HepG2 (cell line): ENCODE data around the gene PHACTR1. TPM values are rescaled to one million over a fixed set of nuclear protein-coding genes. Genes with fewer than 3 reads are reported as not detected.

ENCODE experiments used
- DPF2 ChIP-seq: sonication (generic); formaldehyde crosslinking; IDR thresholded peaks from 2 replicates; pipeline ENCODE4 v1.4.0; 2020; ENCODE audit warnings: mild to moderate bottlenecking, low read depth, missing genetic modification reagents, borderline replicate concordance
- ETS1 ChIP-seq: sonication (generic); formaldehyde crosslinking; IDR thresholded peaks from 2 replicates; pipeline ENCODE4 v1.4.0; 2020; ENCODE audit warnings: missing genetic modification reagents
- HNF4G ChIP-seq, 2 experiments: sonication (generic) in 1 of 2; formaldehyde crosslinking in 1 of 2; IDR thresholded peaks; 2 replicates each; pipeline versions ENCODE4 v1.4.0 to v1.6.1; 2011 to 2020; ENCODE audit warnings: borderline replicate concordance in 2 of 2, low read depth in 2 of 2, mild to moderate bottlenecking in 2 of 2, low read length in 1 of 2, missing genetic modification reagents in 1 of 2, moderate library complexity in 1 of 2
- HNRNPLL ChIP-seq: fragments of 200-400 bp; formaldehyde crosslinking; IDR thresholded peaks from 2 replicates; pipeline ENCODE4 v1.6.1; 2017; ENCODE audit warnings: mild to moderate bottlenecking, low read depth, low read length; ENCODE audit not compliant: poor library complexity, severe bottlenecking
- KDM4B ChIP-seq: sonication (generic); formaldehyde crosslinking; IDR thresholded peaks from 2 replicates; pipeline ENCODE4 v1.4.0; 2020; ENCODE audit warnings: missing genetic modification reagents
- KMT2B ChIP-seq: IDR thresholded peaks from 2 replicates; pipeline ENCODE4 v1.6.1; 2016; ENCODE audit warnings: missing genetic modification reagents, missing compliant biosample characterization
- MAFF ChIP-seq: IDR thresholded peaks from 2 replicates; pipeline ENCODE4 v1.6.1; 2011; ENCODE audit warnings: low read depth, low read length, improper control_type of control experiment
- MED13 ChIP-seq: sonication (generic); formaldehyde crosslinking; IDR thresholded peaks from 2 replicates; pipeline ENCODE4 v1.5.0; 2020; ENCODE audit warnings: missing genetic modification reagents
- MYNN ChIP-seq: sonication (generic); formaldehyde crosslinking; IDR thresholded peaks from 2 replicates; pipeline ENCODE4 v1.4.0; 2020; ENCODE audit warnings: mild to moderate bottlenecking, low read depth, missing genetic modification reagents
- SALL1 ChIP-seq: sonication (generic); formaldehyde crosslinking; IDR thresholded peaks from 2 replicates; pipeline ENCODE4 v1.8.0; 2022; ENCODE audit warnings: mild to moderate bottlenecking, missing genetic modification reagents
- SRSF9 ChIP-seq: fragments of 200-400 bp; formaldehyde crosslinking; IDR thresholded peaks from 2 replicates; pipeline ENCODE4 v1.6.1; 2018; ENCODE audit warnings: borderline replicate concordance, mild to moderate bottlenecking, low read depth, low read length; ENCODE audit not compliant: insufficient read depth, poor library complexity, severe bottlenecking
- TRAFD1 ChIP-seq: sonication (generic); formaldehyde crosslinking; IDR thresholded peaks from 2 replicates; pipeline ENCODE4 v1.5.1; 2020; ENCODE audit warnings: missing genetic modification reagents, mild to moderate bottlenecking, borderline replicate concordance
- ZFP1 ChIP-seq: IDR thresholded peaks from 2 replicates; pipeline ENCODE4 v1.6.1; 2016
- ZFP36L2 ChIP-seq: sonication (generic); formaldehyde crosslinking; IDR thresholded peaks from 2 replicates; pipeline ENCODE4 v1.4.0; 2020; ENCODE audit warnings: missing genetic modification reagents
- ZNF354B ChIP-seq: sonication (generic); formaldehyde crosslinking; IDR thresholded peaks from 2 replicates; pipeline ENCODE4 v1.8.0; 2022; ENCODE audit warnings: mild to moderate bottlenecking, missing genetic modification reagents
- ZNF710 ChIP-seq: sonication (generic); formaldehyde crosslinking; IDR thresholded peaks from 2 replicates; pipeline ENCODE4 v1.5.0; 2020; ENCODE audit warnings: mild to moderate bottlenecking, missing genetic modification reagents, borderline replicate concordance
- ZNF766 ChIP-seq: sonication (generic); formaldehyde crosslinking; IDR thresholded peaks from 2 replicates; pipeline ENCODE4 v1.5.0; 2020; ENCODE audit warnings: missing genetic modification reagents, borderline replicate concordance
- polyA plus RNA-seq, 8 experiments: library from polyadenylated mRNA; depleted of rRNA in 3 of 8; stranded (reverse) in 7 of 8; unstranded in 1 of 8; fragments of >200 nt; fragmentation: Illumina TruSeq in 4 of 8; extraction: Trizol in 4 of 8; gene quantifications; 2 replicates each; pipeline versions ENCODE4 v1.2.1 to v1.2.3, GENCODE V29; 2011 to 2016; ENCODE audit warnings: low read depth in 4 of 8, missing spikeins in 1 of 8, mixed read lengths in 1 of 8; ENCODE audit not compliant: insufficient read depth in 1 of 8
- total RNA-seq, 5 experiments: library from RNA; depleted of rRNA; stranded (reverse); fragments of >200 nt; fragmentation: Illumina TruSeq; extraction: Trizol; gene quantifications; 2 replicates each; pipeline ENCODE4 v1.2.3, GENCODE V29; 2016; ENCODE audit warnings: low read depth in 1 of 5
- TF ChIP-seq, protein P1 (sequence below): sonication (generic); formaldehyde crosslinking; IDR thresholded peaks from 2 replicates; pipeline ENCODE4 v1.4.0; 2020; ENCODE audit warnings: missing genetic modification reagents, borderline replicate concordance

Gene PHACTR1
- total and polyA plus RNA-seq, 2 of the 13 experiments (the other 11 are each of a cell fraction or from before 2014, with no cell fraction given), result 0.09 TPM; not detected in 1

DNA sequence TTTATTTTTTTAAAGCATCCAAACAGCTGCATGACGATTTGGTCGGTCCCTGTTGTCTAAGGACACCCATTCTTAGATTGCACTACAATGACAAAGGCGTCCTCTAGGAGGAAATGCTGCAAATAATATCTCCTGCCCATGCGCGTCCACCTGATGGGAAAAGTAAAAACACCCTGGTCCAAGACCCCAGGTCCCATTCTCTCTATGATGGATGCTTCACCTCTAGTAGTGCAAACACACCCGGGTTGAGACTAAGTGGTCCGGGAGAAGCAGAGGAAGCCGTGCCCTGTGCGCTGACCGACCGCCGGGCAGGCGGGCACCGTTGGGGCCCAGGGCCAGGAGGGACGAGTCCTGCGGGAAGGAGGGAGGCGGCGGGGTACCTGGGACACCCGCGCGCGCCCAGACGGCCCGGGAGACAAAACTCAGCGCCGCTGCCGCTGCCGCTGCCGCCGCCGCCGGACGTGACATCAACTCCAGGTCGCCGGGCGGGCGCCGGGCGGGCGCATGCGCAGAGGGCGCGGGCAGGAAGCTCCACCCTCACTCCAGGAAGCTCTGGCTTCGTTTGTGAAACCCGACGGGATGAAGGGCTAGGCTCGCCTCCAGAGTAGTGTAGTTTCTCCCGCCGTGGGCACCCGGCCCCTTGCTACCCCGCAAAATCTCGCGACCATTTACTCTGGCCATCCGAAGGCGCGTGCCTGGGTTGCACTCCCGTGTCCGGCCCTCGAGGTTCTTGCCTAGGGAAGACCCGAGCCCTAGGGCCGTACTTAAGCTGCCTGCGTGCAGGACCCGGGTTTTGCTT lies 611.7 kb downstream of the PHACTR1 start, which contains the start of gene TBC1D7 (continued):
- TF ChIP-seq, protein P1, sequence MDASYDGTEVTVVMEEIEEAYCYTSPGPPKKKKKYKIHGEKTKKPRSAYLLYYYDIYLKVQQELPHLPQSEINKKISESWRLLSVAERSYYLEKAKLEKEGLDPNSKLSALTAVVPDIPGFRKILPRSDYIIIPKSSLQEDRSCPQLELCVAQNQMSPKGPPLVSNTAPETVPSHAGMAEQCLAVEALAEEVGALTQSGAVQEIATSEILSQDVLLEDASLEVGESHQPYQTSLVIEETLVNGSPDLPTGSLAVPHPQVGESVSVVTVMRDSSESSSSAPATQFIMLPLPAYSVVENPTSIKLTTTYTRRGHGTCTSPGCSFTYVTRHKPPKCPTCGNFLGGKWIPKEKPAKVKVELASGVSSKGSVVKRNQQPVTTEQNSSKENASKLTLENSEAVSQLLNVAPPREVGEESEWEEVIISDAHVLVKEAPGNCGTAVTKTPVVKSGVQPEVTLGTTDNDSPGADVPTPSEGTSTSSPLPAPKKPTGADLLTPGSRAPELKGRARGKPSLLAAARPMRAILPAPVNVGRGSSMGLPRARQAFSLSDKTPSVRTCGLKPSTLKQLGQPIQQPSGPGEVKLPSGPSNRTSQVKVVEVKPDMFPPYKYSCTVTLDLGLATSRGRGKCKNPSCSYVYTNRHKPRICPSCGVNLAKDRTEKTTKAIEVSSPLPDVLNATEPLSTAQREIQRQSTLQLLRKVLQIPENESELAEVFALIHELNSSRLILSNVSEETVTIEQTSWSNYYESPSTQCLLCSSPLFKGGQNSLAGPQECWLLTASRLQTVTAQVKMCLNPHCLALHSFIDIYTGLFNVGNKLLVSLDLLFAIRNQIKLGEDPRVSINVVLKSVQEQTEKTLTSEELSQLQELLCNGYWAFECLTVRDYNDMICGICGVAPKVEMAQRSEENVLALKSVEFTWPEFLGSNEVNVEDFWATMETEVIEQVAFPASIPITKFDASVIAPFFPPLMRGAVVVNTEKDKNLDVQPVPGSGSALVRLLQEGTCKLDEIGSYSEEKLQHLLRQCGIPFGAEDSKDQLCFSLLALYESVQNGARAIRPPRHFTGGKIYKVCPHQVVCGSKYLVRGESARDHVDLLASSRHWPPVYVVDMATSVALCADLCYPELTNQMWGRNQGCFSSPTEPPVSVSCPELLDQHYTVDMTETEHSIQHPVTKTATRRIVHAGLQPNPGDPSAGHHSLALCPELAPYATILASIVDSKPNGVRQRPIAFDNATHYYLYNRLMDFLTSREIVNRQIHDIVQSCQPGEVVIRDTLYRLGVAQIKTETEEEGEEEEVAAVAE (CRISPR knock-in tag), result 0 out of 2 replicates have a peak, but pooled peaks have one; percentile 58
- TF ChIP-seq KDM4B (CRISPR knock-in tag), result no peak; the same call in none of the 2 replicates
- TF ChIP-seq ZFP36L2 (CRISPR knock-in tag), result no peak
- no peak for TF ChIP-seq ZFP1 (CRISPR knock-in tag)
- no peak for TF ChIP-seq DPF2 (CRISPR knock-in tag)
- peak; percentile 78 for TF ChIP-seq KMT2B
- 0 out of 2 replicates have a peak, but pooled peaks have one; percentile 5 for TF ChIP-seq MAFF
- TF ChIP-seq ZNF766, result peak; percentile 41; the same call in 1 of the 2 replicates
- TF ChIP-seq ZNF354B (CRISPR knock-in tag), result peak; percentile 14; the same call in 1 of the 2 replicates
- no peak for TF ChIP-seq SRSF9
- no peak for TF ChIP-seq TRAFD1 (CRISPR knock-in tag)
- TF ChIP-seq MYNN, result 0 out of 2 replicates have a peak, but pooled peaks have one; percentile 46
- no peak; the same call in 1 of the 2 replicates for TF ChIP-seq HNF4G (IDR thresholded peaks at IDR 0.05; ENCODE audit: borderline replicate concordance, low read depth, low read length)
- no peak for TF ChIP-seq HNF4G (CRISPR knock-in tag; IDR thresholded peaks at IDR 0.05; ENCODE audit: borderline replicate concordance, low read depth)
- TF ChIP-seq ETS1 (CRISPR knock-in tag), result no peak
- TF ChIP-seq ZNF710 (CRISPR knock-in tag), result peak; percentile 32; the same call in 1 of the 2 replicates
- TF ChIP-seq SALL1, result peak; percentile 86
- 0 out of 2 replicates have a peak, but pooled peaks have one; percentile 22 for TF ChIP-seq MED13 (CRISPR knock-in tag)
- peak; percentile 82 for TF ChIP-seq HNRNPLL
